Right renal cortex interstitium (tissue), 3 donors: Measurements from ENCODE around the gene MTX2. TPM values are rescaled to one million over a fixed set of nuclear protein-coding genes. Genes with fewer than 3 reads are reported as not detected.

ENCODE experiments used
- DNase-seq, 3 donors: peaks; one replicate each; pipeline ENCODE4 v3.0.0-alpha.2; 2013; ENCODE audit warnings: low read depth in 3 of 3, low spot score in 2 of 3
- polyA plus RNA-seq, 3 donors: library from polyadenylated mRNA; unstranded; fragments of 120-200 nt; gene quantifications; one replicate each; pipeline ENCODE4 v1.2.1, GENCODE V29; 2013; ENCODE audit not compliant: insufficient read length in 3 of 3

The MTX2 gene
- polyA plus RNA-seq, result 100 to 1,000 TPM; 106 to 116 (median 113) TPM

DNA sequence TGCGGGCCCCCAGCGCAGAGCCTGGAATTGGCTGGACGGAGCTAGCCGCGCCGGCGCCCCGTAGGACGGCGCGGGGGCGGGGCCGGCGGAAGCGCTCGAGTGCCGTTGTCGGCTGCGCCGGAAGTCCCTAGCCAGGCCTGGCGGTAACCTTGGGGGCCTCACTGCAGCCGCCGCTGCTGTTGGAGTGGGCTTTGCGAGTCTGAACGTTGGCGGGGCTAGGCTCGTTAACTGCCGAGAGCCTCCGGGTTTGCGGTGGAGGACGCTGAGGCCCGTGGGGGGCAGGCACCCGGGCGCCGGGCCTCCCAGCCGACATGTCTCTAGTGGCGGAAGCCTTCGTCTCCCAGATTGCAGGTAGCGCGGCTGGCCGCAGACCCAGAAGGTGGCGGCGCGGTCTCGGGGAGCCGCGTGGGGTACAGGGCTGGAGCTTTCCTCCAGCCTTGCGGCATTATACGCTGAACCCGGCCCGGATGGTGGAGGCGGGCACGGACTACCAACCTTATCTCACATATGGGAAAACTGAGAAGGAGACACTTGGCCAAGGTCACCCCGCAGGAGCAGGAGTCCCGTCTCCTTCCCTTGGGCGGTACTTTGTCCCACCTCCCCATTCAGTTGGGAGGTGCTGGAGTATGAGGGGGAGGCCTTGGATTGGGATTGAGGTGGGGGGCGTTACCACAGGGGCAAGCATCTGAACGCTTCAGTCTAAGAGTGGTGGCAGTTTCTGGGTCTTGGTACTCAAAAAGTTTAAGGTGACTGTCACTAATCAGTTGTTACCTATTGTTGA is at the start of gene MTX2:
MTX2 (plus strand) TSS at position 124 of the 781 bp plus-strand sequence; CDS start at position 312, 188 bp downstream.
- peak; percentile 62 to 69 (median 68) for DNase-seq

GRCh38 chr2:176227874-176228273 is 41.4 kb upstream of the MTX2 start:
- no peak for DNase-seq

GRCh38 chr2:176234156-176234555 is 35.1 kb upstream of the MTX2 start:
- DNase-seq, result peak in 1 of 3 donors; percentile 12

- no peak for DNase-seq
These were observed 34.3 kb upstream of the MTX2 start for GRCh38 chr2:176234940-176235339.

DNA sequence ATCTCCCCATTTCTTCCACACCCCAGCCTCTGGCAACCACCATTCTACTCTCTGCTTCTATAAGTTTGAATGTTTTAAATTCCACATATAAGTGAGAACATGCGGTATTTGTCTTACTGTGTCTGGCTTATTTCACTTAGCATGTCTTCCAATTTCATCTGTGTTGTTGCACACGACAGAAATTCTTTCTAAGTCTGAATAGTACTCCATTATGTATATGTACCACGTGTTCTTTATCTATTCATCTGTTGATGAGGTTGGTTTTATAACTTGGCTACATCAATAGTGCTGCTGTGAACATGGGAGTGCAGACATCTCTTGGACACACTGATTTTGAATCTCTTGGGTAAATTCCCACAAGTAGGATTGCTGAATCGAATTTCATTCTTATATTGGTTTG is 31.8 kb upstream of the MTX2 start:
- no peak for DNase-seq

- DNase-seq, result no peak
These were observed 30.2 kb upstream of the MTX2 start for GRCh38 chr2:176239031-176239430.

- no peak for DNase-seq
These were observed 28.9 kb upstream of the MTX2 start for GRCh38 chr2:176240301-176240700.

DNA sequence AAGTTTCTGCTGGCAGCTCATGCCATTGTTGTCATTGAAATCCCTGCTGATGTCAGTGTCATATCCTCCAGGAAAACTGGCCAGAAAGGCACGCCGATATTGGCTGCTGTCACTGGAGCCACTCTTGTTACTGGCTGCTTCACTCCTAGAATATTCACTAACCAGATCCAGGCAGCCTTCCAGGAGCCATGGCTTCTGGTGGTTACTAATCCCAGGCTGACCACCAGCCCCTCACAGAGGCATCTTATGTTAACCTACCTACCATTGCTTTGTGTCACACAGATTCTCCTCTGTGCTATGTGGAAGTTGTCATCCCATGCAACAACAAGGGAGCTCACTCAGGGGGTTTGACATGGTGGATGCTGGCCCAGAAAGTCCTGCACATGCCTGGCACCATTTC is 27.0 kb upstream of the MTX2 start:
- DNase-seq, result no peak

- no peak for DNase-seq
These were observed 22.9 kb upstream of the MTX2 start for GRCh38 chr2:176246331-176246730.

DNA sequence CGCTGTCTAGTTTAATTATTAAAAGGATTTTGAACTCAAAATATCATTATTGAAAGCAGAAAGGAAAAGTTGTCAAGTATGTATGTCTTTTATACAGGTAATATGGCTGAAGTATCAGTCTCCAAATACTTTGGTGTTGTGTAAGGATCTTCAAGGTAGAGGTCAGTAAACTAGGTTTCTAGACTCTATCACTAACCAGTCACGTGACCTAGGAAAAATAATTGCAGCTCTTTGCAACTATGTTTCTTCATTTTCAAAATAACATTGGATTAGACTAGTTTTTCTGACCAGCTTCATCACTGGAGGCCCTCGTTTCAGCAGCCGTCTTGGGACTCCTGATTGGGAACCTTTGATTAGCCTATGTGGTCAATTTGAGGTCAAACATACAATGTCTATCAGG is 21.4 kb upstream of the MTX2 start:
- DNase-seq, result no peak

DNA sequence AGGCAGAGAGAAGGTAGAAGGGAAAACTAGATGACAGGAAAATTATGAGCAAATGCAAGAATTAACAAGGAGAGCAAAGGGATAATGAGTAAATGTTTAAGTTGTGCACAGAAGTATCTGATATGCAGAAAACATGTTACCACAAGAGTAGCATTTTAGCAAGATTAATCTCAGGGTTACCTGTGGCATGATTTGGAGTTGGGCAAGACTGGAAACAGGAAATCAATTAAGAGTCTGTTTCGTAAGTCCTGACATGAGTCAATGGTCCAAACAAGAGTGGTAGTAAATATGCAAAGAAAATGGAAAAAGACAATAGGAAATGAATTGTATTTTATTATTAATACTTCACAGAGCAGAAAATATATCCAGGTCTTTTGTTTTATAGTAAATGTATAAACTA is 17.3 kb upstream of the MTX2 start:
- no peak for DNase-seq

- no peak for DNase-seq
These were observed 8.6 kb upstream of the MTX2 start for GRCh38 chr2:176260689-176261088.

- DNase-seq, result no peak
These were observed 8.1 kb upstream of the MTX2 start for GRCh38 chr2:176261136-176261535.

DNA sequence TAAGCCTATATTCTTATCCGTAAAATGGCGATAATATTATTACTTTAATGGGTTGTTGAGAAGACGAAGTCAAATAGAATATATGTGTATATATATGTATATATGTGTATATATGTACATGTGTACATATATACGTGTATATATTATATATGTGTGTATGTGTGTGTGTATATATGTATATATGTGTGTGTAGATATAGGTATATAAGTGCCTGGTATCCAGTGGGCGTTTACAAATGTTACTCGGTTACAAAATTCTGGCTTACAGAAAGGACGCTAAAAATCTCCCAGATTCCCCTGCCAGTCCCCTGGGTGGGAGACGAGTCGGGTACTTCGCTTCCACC is 295 bp upstream of the MTX2 start:
- DNase-seq, result no peak

DNA sequence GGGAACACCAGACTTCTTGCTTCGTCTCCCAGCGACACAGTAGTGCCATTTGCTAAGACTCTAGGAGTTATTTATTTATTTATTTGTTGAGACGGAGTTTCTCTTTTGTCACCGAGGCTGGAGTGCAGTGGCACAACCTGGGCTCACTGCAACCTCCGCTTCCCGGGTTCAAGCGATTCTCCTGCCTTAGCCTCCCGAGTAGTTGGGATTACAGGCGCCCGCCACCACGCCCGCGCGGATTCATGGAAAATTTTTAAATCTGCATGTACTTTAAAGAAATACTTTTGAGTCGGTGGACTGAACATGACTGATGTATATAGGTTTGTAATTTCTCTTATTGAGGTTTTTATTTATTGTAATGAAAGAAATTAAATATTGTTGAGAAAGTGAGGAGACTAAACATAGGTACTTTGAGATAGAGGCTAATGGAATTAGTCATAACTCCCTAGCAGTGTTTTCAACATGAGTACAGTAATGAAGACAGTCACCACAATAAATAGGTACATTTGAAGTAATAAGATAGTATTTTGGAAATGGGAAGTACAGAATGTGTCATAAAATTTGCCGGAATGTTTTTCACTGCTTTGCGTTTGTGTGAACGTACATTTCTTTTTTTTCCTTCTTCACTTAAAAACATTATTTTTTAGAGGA is 983 bp downstream of the MTX2 start:
- DNase-seq, result no peak

- DNase-seq, result no peak
These were observed 3.7 kb downstream of the MTX2 start for GRCh38 chr2:176272870-176273459.

- no peak for DNase-seq
These were observed 9.7 kb downstream of the MTX2 start for GRCh38 chr2:176278927-176279326.

DNA sequence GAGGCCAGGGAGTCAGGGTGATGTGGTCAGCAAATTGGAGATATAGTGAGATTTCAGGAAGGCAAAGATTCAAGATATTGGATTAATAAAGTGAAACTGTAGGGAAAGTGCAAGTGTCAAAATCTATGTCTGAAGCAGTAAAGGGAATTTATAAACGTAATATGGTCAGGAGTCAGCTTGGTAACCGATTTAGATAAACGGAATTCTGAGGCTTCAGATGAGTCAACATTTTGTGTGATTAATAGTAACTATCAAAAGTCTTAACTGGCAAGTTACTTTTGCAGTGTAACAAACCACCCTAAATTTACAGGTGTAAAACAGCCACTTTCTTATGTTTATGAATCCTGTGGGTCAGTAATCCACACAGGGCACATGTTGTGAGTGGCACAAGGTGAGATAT is 10.9 kb downstream of the MTX2 start:
- no peak for DNase-seq

DNA sequence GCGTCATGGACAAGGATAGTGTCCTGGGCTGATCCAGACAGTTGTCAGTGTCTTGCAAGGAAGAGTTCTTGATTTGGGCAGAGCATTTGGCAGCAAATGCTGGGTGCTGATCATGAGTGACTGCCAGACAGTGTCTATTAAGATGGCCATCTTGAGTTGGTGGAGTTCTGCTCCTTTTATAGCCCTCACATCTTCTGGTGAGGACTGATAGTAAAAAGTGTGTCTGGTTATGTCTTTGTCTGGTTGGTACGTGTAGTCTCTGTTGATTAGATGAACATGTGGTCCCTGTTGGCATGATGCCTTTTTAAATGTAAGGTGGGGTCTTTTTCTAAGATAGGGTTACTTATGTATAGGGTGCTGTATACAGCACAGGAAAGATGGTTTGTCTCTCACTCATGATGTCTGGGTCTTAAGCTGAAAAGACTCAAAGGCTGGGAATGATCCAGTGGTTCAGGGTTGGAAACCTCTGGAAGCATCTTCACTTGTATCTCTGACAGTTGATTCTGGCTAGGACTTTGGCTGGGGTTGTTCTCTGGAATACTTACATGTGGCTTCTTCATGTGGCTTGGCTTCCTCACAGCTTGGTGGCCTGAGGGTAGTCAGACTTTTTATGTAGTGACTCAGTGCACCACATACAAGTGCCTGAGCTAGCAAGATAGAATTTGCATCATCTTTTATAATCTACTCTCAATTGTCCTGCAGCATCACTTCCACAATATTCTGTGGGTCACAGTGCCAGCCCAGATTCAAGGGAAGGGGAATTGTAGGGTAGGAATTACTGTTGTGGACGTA is 11.8 kb downstream of the MTX2 start:
- no peak for DNase-seq

- no peak for DNase-seq
These were observed 14.2 kb downstream of the MTX2 start for GRCh38 chr2:176283291-176284068.
